H9 (cell line): Measurements from ENCODE around the gene MXRA5. TPM values are rescaled to one million over a fixed set of nuclear protein-coding genes. Genes with fewer than 3 reads are reported as not detected.

Source experiments
- DNase-seq: peaks from one replicate; pipeline ENCODE4 v3.0.0-alpha.2; 2017
- H2AFZ ChIP-seq: one replicate; pipeline ENCODE4 v1.6.1; 2013; ENCODE audit warnings: mild to moderate bottlenecking, low read length, control low read depth, moderate library complexity
- H2AK5ac ChIP-seq: 2 replicates; pipeline ENCODE4 v1.6.1; 2013; ENCODE audit warnings: low read length, control low read depth, mixed read lengths; ENCODE audit not compliant: insufficient read length
- H2BK120ac ChIP-seq: one replicate; pipeline ENCODE4 v1.6.1; 2013; ENCODE audit warnings: low read depth, mild to moderate bottlenecking, low read length, control low read depth, inconsistent platforms; ENCODE audit not compliant: poor library complexity, severe bottlenecking
- H2BK12ac ChIP-seq: 2 replicates; pipeline ENCODE4 v1.6.1; 2013; ENCODE audit warnings: low read length, control low read depth, mixed read lengths, low read depth; ENCODE audit not compliant: insufficient read length
- H2BK15ac ChIP-seq: 2 replicates; pipeline ENCODE4 v1.6.1; 2013; ENCODE audit warnings: low read depth, low read length, control low read depth
- H2BK20ac ChIP-seq: one replicate; pipeline ENCODE4 v1.6.1; 2013; ENCODE audit warnings: low read depth, mild to moderate bottlenecking, low read length, control low read depth, inconsistent platforms; ENCODE audit not compliant: poor library complexity, severe bottlenecking
- H2BK5ac ChIP-seq: 2 replicates; pipeline ENCODE4 v1.6.1; 2013; ENCODE audit warnings: low read length, control low read depth, mixed read lengths; ENCODE audit not compliant: insufficient read length
- H3K14ac ChIP-seq: 2 replicates; pipeline ENCODE4 v1.6.1; 2013; ENCODE audit warnings: low read length, control low read depth; ENCODE audit not compliant: insufficient read depth
- H3K18ac ChIP-seq: 2 replicates; pipeline ENCODE4 v1.6.1; 2013; ENCODE audit warnings: low read depth, mild to moderate bottlenecking, mixed read lengths, low read length, control low read depth; ENCODE audit not compliant: insufficient read length
- H3K23ac ChIP-seq: 2 replicates; pipeline ENCODE4 v1.6.1; 2013; ENCODE audit warnings: low read length, control low read depth, mixed read lengths, low read depth; ENCODE audit not compliant: insufficient read length
- H3K23me2 ChIP-seq: 2 replicates; pipeline ENCODE4 v1.6.1; 2013; ENCODE audit warnings: low read depth, mild to moderate bottlenecking, mixed read lengths, low read length, control low read depth; ENCODE audit not compliant: insufficient read length, poor library complexity, severe bottlenecking
- H3K27ac ChIP-seq: 2 replicates; pipeline ENCODE4 v1.5.1; 2013; ENCODE audit warnings: low read length, control low read depth, mixed read lengths, low read depth; ENCODE audit not compliant: insufficient read length
- H3K27me3 ChIP-seq: 2 replicates; pipeline ENCODE4 v1.6.1; 2013; ENCODE audit warnings: low read length, control low read depth, inconsistent platforms; ENCODE audit not compliant: insufficient read depth
- H3K4ac ChIP-seq: 2 replicates; pipeline ENCODE4 v1.6.1; 2013; ENCODE audit warnings: low read depth, mild to moderate bottlenecking, control low read depth, inconsistent platforms, low read length, moderate library complexity
- H3K4me1 ChIP-seq: 2 replicates; pipeline ENCODE4 v1.6.1; 2013; ENCODE audit warnings: low read length, control low read depth, inconsistent platforms; ENCODE audit not compliant: insufficient read depth
- H3K4me2 ChIP-seq: 2 replicates; pipeline ENCODE4 v1.6.1; 2013; ENCODE audit warnings: low read length, control low read depth, mixed read lengths; ENCODE audit not compliant: insufficient read length, insufficient read depth
- H3K56ac ChIP-seq: 2 replicates; pipeline ENCODE4 v1.6.1; 2013; ENCODE audit warnings: low read depth, mild to moderate bottlenecking, mixed read lengths, low read length, control low read depth; ENCODE audit not compliant: insufficient read length
- H3K79me1 ChIP-seq: 2 replicates; pipeline ENCODE4 v1.6.1; 2013; ENCODE audit warnings: low read depth, mild to moderate bottlenecking, moderate library complexity, low read length, control low read depth, inconsistent platforms; ENCODE audit not compliant: insufficient read depth, poor library complexity, severe bottlenecking
- H3K79me2 ChIP-seq: 2 replicates; pipeline ENCODE4 v1.6.1; 2013; ENCODE audit warnings: low read length, control low read depth, inconsistent platforms; ENCODE audit not compliant: insufficient read depth
- H3K9ac ChIP-seq: 2 replicates; pipeline ENCODE4 v1.6.1; 2013; ENCODE audit warnings: low read length, control low read depth, mixed read lengths; ENCODE audit not compliant: insufficient read length; ENCODE audit errors: extremely low read depth
- H3K9me3 ChIP-seq: one replicate; pipeline ENCODE4 v1.6.1; 2013; ENCODE audit warnings: low read depth, low read length, inconsistent platforms; ENCODE audit not compliant: control insufficient read depth
- H3T11ph ChIP-seq: one replicate; pipeline ENCODE4 v1.6.1; 2013; ENCODE audit warnings: mild to moderate bottlenecking, low read length, control low read depth, inconsistent platforms
- H4K20me1 ChIP-seq: one replicate; pipeline ENCODE4 v1.6.1; 2013; ENCODE audit not compliant: control insufficient read depth, insufficient read length, insufficient read depth
- H4K5ac ChIP-seq: 2 replicates; pipeline ENCODE4 v1.6.1; 2013; ENCODE audit warnings: low read depth, mild to moderate bottlenecking, mixed read lengths, low read length, control low read depth; ENCODE audit not compliant: insufficient read length
- H4K8ac ChIP-seq: replicated peaks from 2 replicates; pipeline ENCODE4 v1.6.1; 2013; ENCODE audit warnings: low read length, control low read depth, mixed read lengths, low read depth; ENCODE audit not compliant: insufficient read length
- H4K91ac ChIP-seq: 2 replicates; pipeline ENCODE4 v1.6.1; 2013; ENCODE audit warnings: low read depth, mild to moderate bottlenecking, moderate library complexity, mixed read lengths, low read length, control low read depth; ENCODE audit not compliant: insufficient read length
- H3K27ac Mint-ChIP-seq, 3 experiments: 2 replicates in 2 of 3; 3 replicates in 1 of 3; pipeline ENCODE4 v1.8.0; 2020 to 2021; ENCODE audit warnings: mixed read lengths in 3 of 3, mild to moderate bottlenecking in 1 of 3, moderate library complexity in 1 of 3
- H3K27me3 Mint-ChIP-seq: 2 replicates; pipeline ENCODE4 v1.8.0; 2021; ENCODE audit warnings: low read depth, mild to moderate bottlenecking, moderate library complexity, mixed read lengths
- H3K36me3 Mint-ChIP-seq, 3 experiments: 2 replicates in 2 of 3; 3 replicates in 1 of 3; pipeline ENCODE4 v1.8.0; 2020 to 2021; ENCODE audit warnings: low read depth in 3 of 3, mixed read lengths in 3 of 3; ENCODE audit not compliant: insufficient read depth in 1 of 3
- H3K4me1 Mint-ChIP-seq, 2 experiments: 2 replicates each; pipeline ENCODE4 v1.8.0; 2020; ENCODE audit warnings: mixed read lengths in 2 of 2
- H3K4me3 Mint-ChIP-seq, 2 experiments: 2 replicates in 1 of 2; 3 replicates in 1 of 2; pipeline ENCODE4 v1.8.0; 2020 to 2021; ENCODE audit warnings: mild to moderate bottlenecking in 2 of 2, mixed read lengths in 2 of 2, moderate library complexity in 1 of 2
- H3K9me3 Mint-ChIP-seq, 2 experiments: 2 replicates in 1 of 2; 3 replicates in 1 of 2; pipeline ENCODE4 v1.8.0; 2020; ENCODE audit warnings: mild to moderate bottlenecking in 2 of 2, mixed read lengths in 2 of 2, moderate library complexity in 1 of 2
- CTCF ChIP-seq: fragments of 200-600 bp; sonication (generic); conservative IDR thresholded peaks from 3 replicates; pipeline ENCODE4 v1.8.0; 2021; ENCODE audit warnings: antibody characterized with exemption, mild to moderate bottlenecking
- WGBS: extraction: QIAGEN DNeasy Blood & Tissue Kit; methylation state at CpG from one replicate; pipeline ENCODE4 v1.1.7; 2013; ENCODE audit warnings: missing lambda C conversion rate, low lambda C conversion rate, mixed read lengths; ENCODE audit not compliant: insufficient read length; ENCODE audit errors: extremely low coverage; 5-methylcytosine and 5-hydroxymethylcytosine counted together
- total RNA-seq: library from RNA; stranded (reverse); gene quantifications from 2 replicates; pipeline ENCODE4 v1.2.1, GENCODE V29; 2021

MXRA5 gene
- total RNA-seq, 1 experiment from 2014 or later = 1.0 TPM

- Histone ChIP-seq H2BK20ac (no peak overlapping the region), H3K18ac (no peak overlapping the region), H4K91ac (no peak overlapping the region), H3K4me1 (no peaks in the 10 kb centered on the region), H3K4me2 (no peak overlapping the region), H2BK12ac (no peak overlapping the region), H3K79me2 (no peaks in the 10 kb centered on the region), H3K56ac (no peak overlapping the region), H3K9ac (no peak overlapping the region), H3T11ph (no peak overlapping the region), H4K20me1 (no peaks in the 10 kb centered on the region), H2AFZ (no peak overlapping the region), H2BK15ac (no peak overlapping the region), H3K27ac (no peak overlapping the region), H3K14ac (no peak overlapping the region), H4K5ac (no peak overlapping the region), H2AK5ac (no peak overlapping the region), H3K9me3 (no peaks in the 10 kb centered on the region), H3K23ac (no peak overlapping the region), H3K27me3 (no peaks in the 10 kb centered on the region), H2BK120ac (no peak overlapping the region), H3K4ac (no peak overlapping the region), H3K79me1 (no peaks in the 10 kb centered on the region), H4K8ac (no peak overlapping the region), H3K23me2 (no peaks in the 10 kb centered on the region), H2BK5ac (no peak overlapping the region)
- TF ChIP-seq CTCF = no peak
- H3K4me3 Mint-ChIP-seq = no peak overlapping the region
- H3K4me1 Mint-ChIP-seq = 0 out of 4 replicates have a peak, but pooled peaks cover 0 to 2% of the 10 kb centered on the region in 2 experiments
- WGBS = no CpG with 5 or more reads among the region's 1 CpG
- no peaks in the 10 kb centered on the region for H3K27me3 Mint-ChIP-seq
- H3K9me3 Mint-ChIP-seq = no peaks in the 10 kb centered on the region; a peak in 2 of 5 replicates
- H3K27ac Mint-ChIP-seq = no peak overlapping the region
- peaks cover 6 to 13% (median 10%) of the 10 kb centered on the region in 3 experiments for H3K36me3 Mint-ChIP-seq
- no peak for DNase-seq
Observed at GRCh38 chrX:3307881-3308280, 38.6 kb downstream of the MXRA5 start.
